ENCODE measurements around the gene RCVRN.

DNA sequence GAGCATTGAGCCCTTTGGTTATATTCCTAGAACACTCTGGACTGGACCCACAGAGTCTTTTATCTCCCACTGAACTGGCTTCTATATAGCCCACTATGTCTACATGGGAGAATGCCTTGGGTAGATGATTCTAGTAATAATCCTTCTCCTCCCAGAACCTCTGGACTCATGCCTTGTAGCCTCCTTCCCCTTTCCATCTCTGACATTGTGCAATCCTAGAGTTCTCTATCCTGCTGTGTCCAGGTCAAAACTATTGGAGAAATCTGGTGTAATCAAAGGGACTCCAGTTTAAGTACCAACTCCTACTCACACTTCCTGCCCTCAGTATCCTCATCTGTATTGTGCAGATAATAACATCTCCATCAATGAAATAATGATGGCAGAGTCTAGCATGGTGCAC, 9.1 kb downstream of the RCVRN start:
- TF ChIP-seq, protein P1, sequence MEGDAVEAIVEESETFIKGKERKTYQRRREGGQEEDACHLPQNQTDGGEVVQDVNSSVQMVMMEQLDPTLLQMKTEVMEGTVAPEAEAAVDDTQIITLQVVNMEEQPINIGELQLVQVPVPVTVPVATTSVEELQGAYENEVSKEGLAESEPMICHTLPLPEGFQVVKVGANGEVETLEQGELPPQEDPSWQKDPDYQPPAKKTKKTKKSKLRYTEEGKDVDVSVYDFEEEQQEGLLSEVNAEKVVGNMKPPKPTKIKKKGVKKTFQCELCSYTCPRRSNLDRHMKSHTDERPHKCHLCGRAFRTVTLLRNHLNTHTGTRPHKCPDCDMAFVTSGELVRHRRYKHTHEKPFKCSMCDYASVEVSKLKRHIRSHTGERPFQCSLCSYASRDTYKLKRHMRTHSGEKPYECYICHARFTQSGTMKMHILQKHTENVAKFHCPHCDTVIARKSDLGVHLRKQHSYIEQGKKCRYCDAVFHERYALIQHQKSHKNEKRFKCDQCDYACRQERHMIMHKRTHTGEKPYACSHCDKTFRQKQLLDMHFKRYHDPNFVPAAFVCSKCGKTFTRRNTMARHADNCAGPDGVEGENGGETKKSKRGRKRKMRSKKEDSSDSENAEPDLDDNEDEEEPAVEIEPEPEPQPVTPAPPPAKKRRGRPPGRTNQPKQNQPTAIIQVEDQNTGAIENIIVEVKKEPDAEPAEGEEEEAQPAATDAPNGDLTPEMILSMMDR (conservative IDR thresholded peaks at IDR 0.05; ENCODE audit: low read depth, low read length): no peak
- TF ChIP-seq EZH2 (IDR thresholded peaks at IDR 0.05; ENCODE audit: low read length, unreplicated experiment): no peak
- TF ChIP-seq EZH2phosphoT487 (IDR thresholded peaks at IDR 0.05; ENCODE audit: borderline replicate concordance, low read length): no peak

Measured in PC-3 (cell line).